CD8-positive, alpha-beta memory T cell (primary cell): ENCODE data around the gene EEFSEC. TPM values are rescaled to one million over a fixed set of nuclear protein-coding genes. Genes with fewer than 3 reads are reported as not detected.

ENCODE experiments used
- CTCF ChIA-PET: fragments of 350-600 bp; sonication (Branson Sonifier 250); formaldehyde crosslinking; loops from one replicate; lab custom pipeline; 2021; ENCODE audit warnings: antibody characterized with exemption; lab: Charles Lee
- POLR2A ChIA-PET: fragments of 350-600 bp; sonication (Branson Sonifier 250); formaldehyde crosslinking; loops from one replicate; lab custom pipeline; 2021; ENCODE audit warnings: antibody characterized with exemption; lab: Charles Lee
- DNase-seq, 5 donors: peaks; one replicate each; pipeline versions ENCODE4 v3.0.0 to v3.0.0-alpha.2; 2020 to 2022; ENCODE audit warnings: mixed read lengths in 1 of 5
- H3K27ac ChIP-seq: one replicate; pipeline ENCODE4 v1.7.0; 2013; ENCODE audit warnings: low read depth, mild to moderate bottlenecking, low read length, moderate library complexity
- H3K27me3 ChIP-seq: 2 replicates; pipeline ENCODE4 v1.7.0; 2013; ENCODE audit warnings: low read length, mild to moderate bottlenecking; ENCODE audit not compliant: insufficient read depth, poor library complexity, severe bottlenecking
- H3K36me3 ChIP-seq: 2 replicates; pipeline ENCODE4 v1.7.0; 2013; ENCODE audit warnings: mild to moderate bottlenecking, low read length, moderate library complexity; ENCODE audit not compliant: insufficient read depth
- H3K4me1 ChIP-seq: 2 replicates; pipeline ENCODE4 v1.7.0; 2013; ENCODE audit warnings: mild to moderate bottlenecking, low read length, moderate library complexity; ENCODE audit not compliant: insufficient read depth
- H3K4me3 ChIP-seq: 2 replicates; pipeline ENCODE4 v1.7.0; 2013; ENCODE audit warnings: mild to moderate bottlenecking, low read length
- H3K9me3 ChIP-seq: 2 replicates; pipeline ENCODE4 v1.7.0; 2013; ENCODE audit warnings: mild to moderate bottlenecking, low read length
- H3K27ac Mint-ChIP-seq, 8 donors: one replicate each; pipeline ENCODE4 v1.8.0; 2020 to 2021; ENCODE audit warnings: mixed read lengths in 8 of 8, mild to moderate bottlenecking in 6 of 8, inconsistent platforms in 3 of 8, moderate library complexity in 3 of 8
- H3K27me3 Mint-ChIP-seq, 2 donors: one replicate each; pipeline ENCODE4 v1.8.0; 2020 to 2021; ENCODE audit warnings: mixed read lengths in 2 of 2, mild to moderate bottlenecking in 1 of 2, moderate library complexity in 1 of 2
- H3K36me3 Mint-ChIP-seq, 3 donors: one replicate each; pipeline ENCODE4 v1.8.0; 2020 to 2021; ENCODE audit warnings: mixed read lengths in 3 of 3, inconsistent platforms in 1 of 3, mild to moderate bottlenecking in 1 of 3
- H3K4me1 Mint-ChIP-seq, 3 donors: one replicate each; pipeline ENCODE4 v1.8.0; 2020 to 2021; ENCODE audit warnings: mixed read lengths in 3 of 3, inconsistent platforms in 1 of 3, mild to moderate bottlenecking in 1 of 3
- H3K4me3 Mint-ChIP-seq, 7 donors: one replicate each; pipeline ENCODE4 v1.8.0; 2020 to 2021; ENCODE audit warnings: mixed read lengths in 7 of 7, mild to moderate bottlenecking in 6 of 7, moderate library complexity in 4 of 7, inconsistent platforms in 2 of 7
- H3K9me3 Mint-ChIP-seq, 5 donors: one replicate each; pipeline ENCODE4 v1.8.0; 2020 to 2022; ENCODE audit warnings: mixed read lengths in 5 of 5, mild to moderate bottlenecking in 3 of 5, moderate library complexity in 2 of 5, inconsistent platforms in 1 of 5
- polyA plus RNA-seq: library from polyadenylated mRNA; unstranded; fragments of 300-500 nt; fragmentation: Illumina TruSeq; gene quantifications from one replicate; pipeline ENCODE4 v1.2.3, GENCODE V29; 2021
- total RNA-seq, 2 experiments: library from RNA; stranded (reverse); gene quantifications; one replicate each; pipeline ENCODE4 v1.2.3, GENCODE V29; 2021

The EEFSEC gene
- total and polyA plus RNA-seq, 3 experiments from 2014 or later = 20.4 to 28.6 (median 21.8) TPM

- Histone ChIP-seq H3K27me3 (no peaks in the 10 kb centered on the region), H3K4me1 (no peaks in the 10 kb centered on the region), H3K36me3 (no peaks in the 10 kb centered on the region), H3K27ac (no peak overlapping the region), H3K9me3 (no peaks in the 10 kb centered on the region), H3K4me3 (no peak overlapping the region)
- ChIA-PET POLR2A (no interaction called here), CTCF (no interaction called here)
- peaks cover 0 to 31% (median 7%) of the 10 kb centered on the region in 3 donors for H3K36me3 Mint-ChIP-seq
- no peaks in the 10 kb centered on the region for H3K9me3 Mint-ChIP-seq
- no peak for DNase-seq
- H3K27me3 Mint-ChIP-seq = no peaks in the 10 kb centered on the region
- peaks cover 0 to 4% (median 0%) of the 10 kb centered on the region in 3 donors for H3K4me1 Mint-ChIP-seq
- H3K27ac Mint-ChIP-seq = peak overlapping the region in 1 of 8 donors; percentile 13
- no peak overlapping the region for H3K4me3 Mint-ChIP-seq
Observed at GRCh38 chr3:128372707-128373533, 219.6 kb downstream of the EEFSEC start.

GRCh38 chr3:128374746-128375445 lies 221.6 kb downstream of the EEFSEC start:
- H3K4me1 ChIP-seq = no peaks in the 10 kb centered on the region
- H3K36me3 ChIP-seq = no peaks in the 10 kb centered on the region
- H3K9me3 ChIP-seq = no peaks in the 10 kb centered on the region
- no peak overlapping the region for H3K27ac ChIP-seq
- no peaks in the 10 kb centered on the region for H3K27me3 Mint-ChIP-seq
- no peaks in the 10 kb centered on the region for H3K9me3 Mint-ChIP-seq
- H3K4me3 Mint-ChIP-seq = peak overlapping the region in 1 of 7 donors; percentile 30
- H3K36me3 Mint-ChIP-seq = peaks cover 0 to 21% (median 7%) of the 10 kb centered on the region in 3 donors
- peaks cover 0 to 4% (median under 1%) of the 10 kb centered on the region in 3 donors for H3K4me1 Mint-ChIP-seq
- no peak for DNase-seq
- POLR2A ChIA-PET = no interaction called here
- no peaks in the 10 kb centered on the region for H3K27me3 ChIP-seq
- H3K4me3 ChIP-seq = no peak overlapping the region
- H3K27ac Mint-ChIP-seq = no peak overlapping the region
- CTCF ChIA-PET = no interaction called here

- H3K4me1 ChIP-seq = no peaks in the 10 kb centered on the region
- H3K9me3 ChIP-seq = no peaks in the 10 kb centered on the region
- Mint-ChIP-seq H3K9me3 (no peaks in the 10 kb centered on the region), H3K4me3 (no peak overlapping the region), H3K27ac (no peak overlapping the region), H3K36me3 (peaks cover 0 to 18% (median 7%) of the 10 kb centered on the region in 3 donors), H3K4me1 (peaks cover 0 to 4% (median 3%) of the 10 kb centered on the region in 3 donors), H3K27me3 (no peaks in the 10 kb centered on the region)
- CTCF ChIA-PET = interaction anchor here (1.0 kb wide), 1 partner anchor 121 kb away, joined by 3 read pairs; no protein-coding TSS in a partner anchor
- H3K36me3 ChIP-seq = no peaks in the 10 kb centered on the region
- H3K27ac ChIP-seq = no peak overlapping the region
- H3K4me3 ChIP-seq = no peak overlapping the region
- POLR2A ChIA-PET = no interaction called here
- DNase-seq = no peak
- no peaks in the 10 kb centered on the region for H3K27me3 ChIP-seq
Observed at GRCh38 chr3:128376516-128376915, 223.2 kb downstream of the EEFSEC start.

- H3K9me3 ChIP-seq = no peaks in the 10 kb centered on the region
- no peak for DNase-seq
- Mint-ChIP-seq H3K4me1 (peaks cover 0 to 3% (median 2%) of the 10 kb centered on the region in 3 donors), H3K9me3 (no peaks in the 10 kb centered on the region), H3K36me3 (peaks cover 0 to 12% (median 2%) of the 10 kb centered on the region in 3 donors), H3K27ac (peak overlapping the region in 1 of 8 donors; percentile 15), H3K27me3 (no peaks in the 10 kb centered on the region), H3K4me3 (no peak overlapping the region)
- ChIA-PET POLR2A (no interaction called here), CTCF (no interaction called here)
- no peak overlapping the region for H3K4me3 ChIP-seq
- H3K4me1 ChIP-seq = no peaks in the 10 kb centered on the region
- H3K36me3 ChIP-seq = no peaks in the 10 kb centered on the region
- no peak overlapping the region for H3K27ac ChIP-seq
- H3K27me3 ChIP-seq = no peaks in the 10 kb centered on the region
Observed at GRCh38 chr3:128378631-128379347, 225.5 kb downstream of the EEFSEC start.

GRCh38 chr3:128379367-128380160 lies 226.3 kb downstream of the EEFSEC start:
- ChIA-PET CTCF (no interaction called here), POLR2A (no interaction called here)
- H3K27me3 Mint-ChIP-seq = no peaks in the 10 kb centered on the region
- H3K27me3 ChIP-seq = no peaks in the 10 kb centered on the region
- H3K4me3 Mint-ChIP-seq = no peak overlapping the region
- H3K36me3 Mint-ChIP-seq = peaks cover 0 to 10% (median 3%) of the 10 kb centered on the region in 3 donors
- H3K9me3 Mint-ChIP-seq = no peaks in the 10 kb centered on the region
- no peak overlapping the region for H3K4me3 ChIP-seq
- peak overlapping the region in 1 of 8 donors; percentile 15 for H3K27ac Mint-ChIP-seq
- H3K9me3 ChIP-seq = no peaks in the 10 kb centered on the region
- H3K27ac ChIP-seq = no peak overlapping the region
- no peak for DNase-seq
- H3K36me3 ChIP-seq = no peaks in the 10 kb centered on the region
- no peaks in the 10 kb centered on the region for H3K4me1 ChIP-seq
- H3K4me1 Mint-ChIP-seq = peaks cover 2 to 4% (median 3%) of the 10 kb centered on the region in 3 donors

GRCh38 chr3:128380295-128380694 lies 227.0 kb downstream of the EEFSEC start:
- H3K4me1 Mint-ChIP-seq = peaks cover 2 to 4% (median 3%) of the 10 kb centered on the region in 3 donors
- Histone ChIP-seq H3K36me3 (no peaks in the 10 kb centered on the region), H3K4me3 (no peak overlapping the region), H3K27me3 (no peaks in the 10 kb centered on the region), H3K27ac (no peak overlapping the region), H3K4me1 (no peaks in the 10 kb centered on the region), H3K9me3 (no peaks in the 10 kb centered on the region)
- no peak for DNase-seq
- ChIA-PET CTCF (no interaction called here), POLR2A (no interaction called here)
- H3K36me3 Mint-ChIP-seq = peaks cover 0 to 9% (median 3%) of the 10 kb centered on the region in 3 donors
- H3K27ac Mint-ChIP-seq = no peak overlapping the region
- H3K27me3 Mint-ChIP-seq = no peaks in the 10 kb centered on the region
- H3K9me3 Mint-ChIP-seq = no peaks in the 10 kb centered on the region
- no peak overlapping the region for H3K4me3 Mint-ChIP-seq

GRCh38 chr3:128380719-128381118 lies 227.4 kb downstream of the EEFSEC start:
- peaks cover 0 to 7% (median 3%) of the 10 kb centered on the region in 3 donors for H3K36me3 Mint-ChIP-seq
- peaks cover 2 to 6% (median 6%) of the 10 kb centered on the region in 3 donors for H3K4me1 Mint-ChIP-seq
- ChIA-PET CTCF (no interaction called here), POLR2A (no interaction called here)
- H3K4me3 Mint-ChIP-seq = no peak overlapping the region
- Histone ChIP-seq H3K4me1 (no peaks in the 10 kb centered on the region), H3K4me3 (no peak overlapping the region), H3K36me3 (no peaks in the 10 kb centered on the region), H3K9me3 (no peaks in the 10 kb centered on the region), H3K27me3 (no peaks in the 10 kb centered on the region), H3K27ac (no peak overlapping the region)
- H3K27me3 Mint-ChIP-seq = no peaks in the 10 kb centered on the region
- no peaks in the 10 kb centered on the region for H3K9me3 Mint-ChIP-seq
- no peak for DNase-seq
- no peak overlapping the region for H3K27ac Mint-ChIP-seq
